Endometrial microvascular endothelial cells (primary cell): Measurements from ENCODE around the gene CABP4. TPM values are rescaled to one million over a fixed set of nuclear protein-coding genes. Genes with fewer than 3 reads are reported as not detected.

Experiments used
- in situ Hi-C: cut with HindIII; loops from 2 replicates; pipeline ENCODE4 v1.10.0; 2017; ENCODE audit warnings: low sequenced_read_pairs, low pct_unique_long_range_greater_than_20kb; ENCODE audit errors: inconsistent ontology term
- total RNA-seq: library from RNA; depleted of rRNA; stranded (reverse); fragments of >200 nt; gene quantifications from one replicate; pipeline ENCODE4 v1.2.3, GENCODE V29; 2015; ENCODE audit errors: inconsistent ontology term

Gene CABP4
- total RNA-seq, 1 donor from 2014 or later, result 2.0 TPM

- in situ Hi-C loops, result no loop called here
Measured at GRCh38 chr11:67433536-67434394, 21.4 kb upstream of the CABP4 start.

GRCh38 chr11:67434395-67434881 is 20.7 kb upstream of the CABP4 start:
- in situ Hi-C loops, result no loop called here

- in situ Hi-C loops, result no loop called here
Measured at GRCh38 chr11:67435031-67435726, 20.0 kb upstream of the CABP4 start.

DNA sequence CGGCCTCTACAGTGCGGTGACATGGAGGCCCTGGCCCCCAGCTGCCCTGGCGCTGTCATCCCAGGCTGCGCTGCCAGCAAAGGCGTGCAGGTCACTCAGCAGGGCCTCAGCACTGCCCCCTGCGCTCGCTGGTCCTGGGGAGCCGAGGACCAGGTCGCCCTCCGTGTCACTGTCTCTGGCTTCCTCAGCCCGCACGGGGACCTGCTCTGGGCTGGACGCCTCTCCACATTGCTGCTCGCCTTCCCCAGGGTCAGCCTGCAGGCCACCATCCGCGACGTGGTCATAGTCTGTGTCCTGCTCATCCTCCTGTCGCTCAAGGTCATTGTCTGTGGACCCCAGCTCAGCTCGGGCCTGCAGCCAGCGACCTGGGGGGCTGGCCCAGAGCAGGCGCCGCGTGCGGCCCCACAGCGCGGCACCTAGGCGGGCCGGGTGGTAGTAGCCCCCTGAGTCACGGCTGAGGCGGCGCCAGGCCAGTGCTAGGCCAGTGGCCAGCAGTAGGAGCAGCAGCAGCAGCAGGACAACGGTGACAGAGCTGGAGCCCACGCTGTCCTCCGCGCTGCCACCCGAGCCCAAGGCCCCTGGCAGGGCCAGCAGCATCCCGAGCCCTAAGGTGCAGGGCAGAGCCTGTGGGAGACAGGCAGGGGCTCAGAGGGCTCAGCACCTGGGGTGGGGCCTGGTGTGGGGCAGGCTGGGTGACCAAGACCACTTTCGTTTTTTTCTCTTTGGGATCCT is 19.3 kb upstream of the CABP4 start:
- in situ Hi-C loops, result no loop called here

DNA sequence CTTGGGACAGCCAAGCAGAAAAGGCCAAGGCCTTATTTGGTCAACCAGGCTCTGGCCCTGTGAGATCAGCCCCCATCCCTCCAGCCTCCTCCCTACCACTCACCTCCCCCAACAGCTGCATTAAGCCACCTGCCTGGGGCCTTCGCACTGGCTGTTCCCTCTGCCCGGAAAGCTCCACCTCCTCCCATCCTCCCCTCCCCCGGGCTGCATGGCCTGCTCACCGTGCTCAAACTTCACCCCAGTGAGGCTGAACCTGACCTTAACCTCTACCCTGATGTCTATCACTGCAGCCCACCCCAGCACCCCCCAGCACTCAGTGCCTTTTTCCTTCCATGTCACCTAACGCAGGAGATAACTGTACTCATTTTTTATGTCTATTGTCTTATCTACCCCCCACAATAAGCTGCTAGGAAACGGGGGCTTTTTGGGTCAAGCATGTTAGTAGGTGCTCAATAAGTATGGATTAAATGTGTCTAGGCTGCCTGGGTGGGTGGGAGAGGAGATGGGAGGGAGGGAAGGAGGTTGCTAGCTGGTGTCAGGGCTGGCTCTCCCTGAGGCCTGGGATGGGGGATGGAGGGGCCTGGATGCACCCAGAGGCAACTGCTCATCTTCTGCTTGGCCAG is 18.6 kb upstream of the CABP4 start:
- in situ Hi-C loops, result no loop called here

DNA sequence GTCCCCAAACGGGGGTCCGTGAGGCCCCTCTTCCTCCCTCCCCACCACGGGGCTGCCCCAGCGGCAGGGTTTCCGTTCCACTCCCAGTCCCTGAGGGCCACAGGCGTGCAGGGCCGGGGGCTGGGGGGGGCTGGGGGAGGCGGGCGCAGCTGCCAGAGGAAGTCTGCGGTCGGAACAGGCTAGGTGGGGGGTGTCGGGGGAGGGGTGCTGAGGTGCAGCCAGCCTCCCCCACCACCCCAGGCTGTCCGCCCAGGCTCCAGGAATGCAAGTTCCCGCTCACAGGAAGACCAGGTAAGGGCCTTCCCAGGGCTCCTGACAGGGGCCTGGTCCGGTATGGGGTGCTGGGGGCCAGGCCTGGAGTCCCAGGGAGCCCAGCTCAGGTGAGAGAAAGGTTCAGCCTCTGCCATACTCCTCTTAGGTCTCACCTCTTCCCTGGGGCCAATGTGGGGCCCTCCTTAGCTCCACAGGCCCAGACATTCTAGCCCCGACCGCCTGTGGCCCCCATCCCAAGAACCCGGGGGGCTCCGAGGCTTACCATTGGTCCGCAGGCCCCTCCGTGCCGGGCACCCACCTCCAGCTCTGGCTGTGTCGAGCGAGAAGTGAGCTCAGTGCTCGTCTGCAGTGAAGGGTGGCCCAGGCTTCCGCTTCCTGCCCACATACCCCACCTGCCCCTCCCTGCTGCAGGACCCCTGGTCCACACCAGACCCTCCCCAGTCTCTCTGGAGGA is 17.9 kb upstream of the CABP4 start, which contains the start of gene PTPRCAP:
TSS of gene PTPRCAP (minus strand) at position 601 of the 727 bp plus-strand sequence. CDS start at position 538, 63 bp downstream.
- in situ Hi-C loops, result no loop called here

DNA sequence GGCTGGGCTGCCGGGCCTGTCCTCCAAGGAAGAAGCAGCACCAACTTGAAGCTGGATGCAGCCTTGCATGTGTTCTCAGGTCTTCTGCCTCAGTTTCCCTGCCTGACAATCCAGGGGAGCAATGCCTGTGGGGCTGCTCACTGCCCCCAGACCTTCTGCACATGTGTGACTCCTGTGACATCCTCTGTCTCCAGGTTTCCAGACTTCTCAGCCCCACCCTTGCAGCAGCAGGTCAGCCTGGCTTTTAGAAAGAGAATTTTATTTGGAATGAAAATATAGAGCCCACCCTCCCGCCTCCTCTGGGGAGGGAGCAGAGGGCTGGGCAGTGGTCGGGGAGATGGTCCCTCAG is 17.4 kb upstream of the CABP4 start:
- in situ Hi-C loops, result no loop called here

DNA sequence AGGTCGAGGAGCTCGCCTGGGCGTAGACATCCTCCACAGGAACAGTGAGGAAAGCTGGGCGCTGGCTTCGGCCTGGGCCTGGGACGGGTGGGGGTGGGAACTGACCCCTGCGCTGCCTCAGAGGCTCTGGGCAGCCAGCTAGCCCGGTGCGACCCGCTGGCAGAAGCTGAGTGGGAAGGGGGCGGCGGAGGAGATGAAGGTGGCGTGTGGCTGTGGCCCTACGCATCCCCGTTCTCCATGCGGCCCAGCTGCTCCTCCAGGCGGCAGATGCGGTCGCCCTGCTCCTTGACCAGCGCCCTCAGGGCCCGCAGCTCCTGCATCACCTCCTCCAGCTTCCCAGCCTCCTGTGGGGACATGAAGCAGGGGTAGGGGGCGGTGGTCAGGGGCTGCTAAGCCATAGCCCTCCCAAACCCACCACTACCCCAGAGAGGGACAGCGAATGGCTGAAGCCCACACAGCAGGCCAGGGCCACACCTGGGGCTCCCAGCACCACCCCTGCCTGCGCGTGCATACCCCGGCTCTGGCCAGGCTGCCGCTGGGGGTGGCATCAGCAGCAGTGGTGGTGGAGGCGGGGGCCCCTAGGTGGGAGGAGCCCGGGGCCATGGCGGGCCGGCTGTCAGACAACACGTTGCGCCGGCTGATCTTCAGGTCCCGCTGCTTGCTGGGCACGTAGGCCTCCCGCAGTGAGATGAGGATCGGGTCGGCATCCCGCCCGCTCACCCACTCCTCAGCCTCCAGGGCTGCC is 16.8 kb upstream of the CABP4 start:
- in situ Hi-C loops, result no loop called here

- in situ Hi-C loops, result no loop called here
Measured at GRCh38 chr11:67439321-67440228, 15.6 kb upstream of the CABP4 start.

GRCh38 chr11:67440229-67441097 is 14.7 kb upstream of the CABP4 start:
- in situ Hi-C loops, result no loop called here

DNA sequence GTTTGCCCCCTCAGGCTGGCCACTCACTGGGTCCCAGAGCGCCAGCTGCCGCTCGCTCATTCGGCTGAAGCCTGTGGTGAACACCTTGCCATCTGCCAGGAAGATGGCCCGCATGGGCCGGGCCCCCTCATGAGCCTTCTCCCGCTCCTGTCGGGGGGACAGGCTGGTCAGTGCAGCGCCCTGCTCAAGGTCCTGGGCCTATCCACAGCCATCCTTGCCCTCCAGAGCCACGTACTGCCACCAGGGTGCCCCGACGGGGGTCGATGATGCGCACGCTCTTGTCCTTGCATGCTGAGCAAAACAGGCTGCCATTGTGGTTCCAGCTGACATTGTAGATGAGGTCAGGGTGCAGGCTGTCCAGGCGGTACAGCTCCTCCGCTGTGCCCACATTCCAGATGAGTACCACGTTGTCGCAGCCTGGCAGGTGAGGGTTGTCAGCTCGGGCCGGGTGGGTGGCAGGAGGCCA is 14.0 kb upstream of the CABP4 start:
- in situ Hi-C loops, result no loop called here

DNA sequence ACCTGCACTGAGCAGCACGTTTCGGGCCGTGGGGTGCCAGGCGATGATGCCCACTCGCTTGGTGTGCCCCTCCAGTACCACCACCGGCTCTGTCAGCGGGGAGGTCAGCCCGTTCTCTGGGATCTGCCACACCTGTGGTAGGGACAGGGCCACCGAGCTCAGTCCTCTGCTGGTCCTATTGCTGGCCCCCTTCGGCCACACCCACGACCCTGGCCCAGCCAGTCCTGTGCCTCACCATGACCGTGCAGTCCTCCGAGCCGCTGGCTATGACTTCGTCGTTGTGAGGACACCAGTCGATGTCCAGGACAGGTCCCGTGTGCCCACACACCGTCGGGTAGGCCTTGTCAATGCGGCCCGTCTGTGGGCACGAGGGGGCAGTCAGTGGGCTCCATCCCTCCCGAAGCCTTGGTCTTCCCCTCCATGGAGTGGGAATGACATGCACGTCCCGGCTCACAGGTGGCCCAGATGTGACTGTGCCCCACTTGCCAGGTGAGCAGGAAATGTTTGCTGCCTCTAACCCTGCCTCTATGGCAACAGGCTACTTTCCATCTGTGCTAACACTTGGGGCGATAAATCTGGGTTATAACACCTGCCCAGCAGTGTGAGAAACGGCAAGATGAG is 13.3 kb upstream of the CABP4 start:
- in situ Hi-C loops, result no loop called here

GRCh38 chr11:67442504-67443404 is 12.4 kb upstream of the CABP4 start:
- in situ Hi-C loops, result no loop called here

DNA sequence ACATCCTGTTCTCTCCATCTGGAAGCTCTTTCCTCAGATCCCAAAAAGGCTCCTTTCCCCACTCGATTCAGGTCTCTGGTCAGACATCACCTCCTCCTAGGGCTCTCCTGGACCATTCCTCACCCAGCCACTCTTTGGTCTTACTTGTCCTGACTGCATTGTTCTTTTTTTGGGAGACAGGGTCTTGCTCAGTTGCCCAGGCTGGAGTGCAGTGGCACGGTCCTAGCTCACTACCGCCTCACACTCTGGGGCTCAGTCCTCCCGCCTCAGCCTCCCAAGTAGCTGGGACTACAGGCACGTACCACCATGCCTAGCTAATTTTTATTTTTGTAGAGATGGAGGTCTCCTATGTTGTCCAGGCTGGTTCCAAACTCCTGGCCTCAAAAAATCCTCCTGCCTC is 9.6 kb upstream of the CABP4 start:
- in situ Hi-C loops, result no loop called here

- in situ Hi-C loops, result no loop called here
Measured at GRCh38 chr11:67448220-67448609, 6.9 kb upstream of the CABP4 start.
